NCI-H510A (cell line): ENCODE results near the gene HMGCS1.
"Not testable (repeated sequence)": the region's sequence is repeated elsewhere in the genome, so short reads cannot be mapped to it uniquely, and the experiment has no call there.

Source experiments
- DNase-seq: peaks from one replicate; lab custom pipeline; 2025; lab: John Stamatoyannopoulos, UW

HMGCS1 gene

GRCh38 chr5:43273552-43273951, 39.7 kb downstream of the HMGCS1 start:
- DNase-seq, result no peak

DNA sequence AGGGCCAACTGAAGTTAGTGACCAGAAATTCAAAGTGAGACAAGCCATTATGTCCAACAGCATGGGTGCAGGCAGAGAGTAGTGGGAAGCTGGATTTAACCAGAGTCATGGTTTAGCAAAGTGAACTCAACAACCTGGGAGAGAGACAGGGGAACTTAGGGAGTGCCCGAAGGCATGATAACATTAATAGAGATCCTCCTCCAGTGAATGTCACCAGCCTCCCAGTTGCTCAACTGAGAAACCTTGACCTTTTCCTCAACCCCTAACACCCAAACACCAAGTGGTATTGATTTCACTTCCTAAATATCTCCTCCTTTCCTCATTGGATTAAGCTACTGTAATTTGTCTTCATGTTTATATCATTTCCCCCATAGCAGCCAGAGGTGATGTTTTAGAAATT, 42.6 kb downstream of the HMGCS1 start:
- DNase-seq, result no peak

DNA sequence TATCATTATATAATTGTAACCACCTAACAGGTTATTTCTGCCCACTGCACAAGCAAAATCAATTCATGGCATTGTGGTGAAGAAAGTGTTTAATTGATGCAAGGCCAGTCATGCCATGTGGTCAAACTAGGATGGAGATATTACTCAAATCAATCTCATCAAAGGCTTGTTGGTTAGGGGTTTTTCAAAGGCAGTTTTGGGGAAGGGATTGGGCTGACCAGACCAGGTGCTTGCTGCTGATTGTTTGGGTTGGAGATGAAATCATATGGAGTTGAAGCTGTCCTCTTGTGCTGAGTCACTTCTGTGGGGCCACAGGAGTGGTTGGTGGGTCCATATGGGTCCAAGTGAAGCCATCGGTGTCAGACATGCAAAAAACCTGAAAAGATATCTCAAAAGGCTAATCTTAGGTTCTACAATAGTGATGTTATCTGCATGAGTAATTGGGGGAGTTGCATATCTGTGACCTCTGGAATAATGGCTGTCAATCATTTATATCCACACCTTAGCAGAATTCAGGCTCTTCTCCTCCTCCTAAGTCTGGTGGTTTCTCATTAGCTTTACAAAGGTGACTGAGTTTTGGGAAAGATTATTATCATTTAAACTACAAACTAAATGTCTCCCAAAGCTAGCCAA, 44.9 kb downstream of the HMGCS1 start:
- DNase-seq, result no peak

DNA sequence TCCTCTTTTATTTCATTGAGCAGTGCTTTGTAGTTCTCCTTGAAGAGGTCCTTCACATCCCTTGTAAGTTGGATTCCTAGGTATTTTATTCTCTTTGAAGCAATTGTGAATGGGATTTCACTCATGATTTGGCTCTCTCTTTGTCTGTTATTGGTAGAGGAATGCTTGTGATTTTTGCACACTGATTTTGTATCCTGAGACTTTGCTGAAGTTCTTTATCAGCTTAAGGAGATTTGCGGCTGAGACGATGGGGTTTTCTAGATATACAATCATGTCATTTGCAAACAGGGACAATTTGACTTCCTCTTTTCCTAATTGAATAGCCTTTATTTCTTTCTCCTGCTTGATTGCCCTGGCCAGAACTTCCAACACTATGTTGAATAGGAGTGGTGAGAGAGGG, 50.9 kb downstream of the HMGCS1 start:
- not testable (repeated sequence) for DNase-seq

- DNase-seq, result no peak
Measured at GRCh38 chr5:43258116-43258515, 55.1 kb downstream of the HMGCS1 start.

DNA sequence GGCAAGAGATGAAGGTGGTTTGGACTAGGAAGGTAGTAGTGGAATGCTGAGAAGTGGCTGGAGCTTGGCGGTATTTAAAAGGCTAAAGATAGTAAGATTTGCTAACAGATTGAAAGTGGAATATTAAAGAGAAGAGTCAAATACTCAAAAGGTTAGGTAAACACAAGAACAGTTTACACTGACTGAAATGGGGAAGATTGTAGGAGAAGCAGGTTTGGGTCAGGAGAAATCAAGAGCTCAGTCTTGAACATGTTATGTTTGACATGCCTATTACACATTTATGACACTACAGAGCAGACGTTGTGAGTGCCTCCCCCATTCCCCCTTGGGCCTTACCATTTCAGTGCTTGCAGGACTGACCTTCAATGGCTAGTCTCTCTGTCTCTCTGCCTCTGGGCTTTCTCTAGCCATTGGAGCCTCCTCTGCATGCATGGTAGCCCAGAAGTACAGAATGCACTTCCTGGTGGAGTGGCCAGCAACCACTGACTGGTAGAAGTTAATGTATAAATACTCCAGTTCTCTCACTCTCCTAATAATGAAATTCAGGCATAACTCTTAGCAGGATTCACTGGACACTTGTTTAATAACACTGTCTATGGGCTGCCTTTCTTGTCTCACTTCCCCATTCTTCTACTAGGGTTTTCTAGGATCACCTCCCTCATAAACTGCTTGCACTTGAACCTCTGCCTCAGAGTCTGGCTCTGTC, 56.8 kb downstream of the HMGCS1 start:
- no peak for DNase-seq

DNA sequence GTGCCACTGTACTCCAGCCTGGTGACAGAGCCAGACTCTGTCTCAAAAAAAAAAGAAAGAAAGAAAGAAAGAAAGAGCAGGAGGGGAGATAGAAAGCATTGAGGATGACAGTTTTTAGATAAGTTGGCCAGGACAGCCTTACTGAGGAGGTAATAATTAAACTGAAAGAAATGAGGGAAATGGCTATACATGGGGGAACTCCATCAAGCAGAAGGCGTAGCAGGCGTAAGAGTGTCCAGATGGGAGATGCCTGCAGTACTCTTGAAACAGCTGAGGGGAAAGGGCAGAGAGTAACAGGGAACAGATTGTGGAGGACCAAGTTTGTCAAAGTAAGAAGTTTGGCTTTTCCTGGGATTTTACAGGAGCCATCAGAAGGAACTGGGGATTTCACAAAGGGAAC, 57.5 kb downstream of the HMGCS1 start:
- no peak for DNase-seq

DNA sequence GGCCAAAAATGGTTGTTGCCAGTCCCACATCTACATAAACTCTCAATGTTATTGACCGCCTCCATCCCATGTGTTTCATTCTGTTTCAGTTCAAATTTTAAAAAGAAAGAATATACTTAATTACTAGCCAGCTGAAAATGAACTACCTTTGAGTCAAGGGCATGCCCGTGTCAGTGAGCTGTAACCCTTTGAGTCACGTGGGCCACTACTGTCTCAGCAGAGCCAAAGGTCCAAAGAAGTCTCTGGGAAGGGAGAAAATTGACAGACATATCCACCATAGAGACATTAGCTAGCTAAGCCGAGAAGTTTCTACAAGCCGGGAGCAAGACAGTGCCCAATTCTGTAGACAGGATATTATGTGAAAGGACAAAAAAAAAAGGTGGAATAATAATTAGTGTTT, 61.5 kb downstream of the HMGCS1 start:
- DNase-seq, result no peak

DNA sequence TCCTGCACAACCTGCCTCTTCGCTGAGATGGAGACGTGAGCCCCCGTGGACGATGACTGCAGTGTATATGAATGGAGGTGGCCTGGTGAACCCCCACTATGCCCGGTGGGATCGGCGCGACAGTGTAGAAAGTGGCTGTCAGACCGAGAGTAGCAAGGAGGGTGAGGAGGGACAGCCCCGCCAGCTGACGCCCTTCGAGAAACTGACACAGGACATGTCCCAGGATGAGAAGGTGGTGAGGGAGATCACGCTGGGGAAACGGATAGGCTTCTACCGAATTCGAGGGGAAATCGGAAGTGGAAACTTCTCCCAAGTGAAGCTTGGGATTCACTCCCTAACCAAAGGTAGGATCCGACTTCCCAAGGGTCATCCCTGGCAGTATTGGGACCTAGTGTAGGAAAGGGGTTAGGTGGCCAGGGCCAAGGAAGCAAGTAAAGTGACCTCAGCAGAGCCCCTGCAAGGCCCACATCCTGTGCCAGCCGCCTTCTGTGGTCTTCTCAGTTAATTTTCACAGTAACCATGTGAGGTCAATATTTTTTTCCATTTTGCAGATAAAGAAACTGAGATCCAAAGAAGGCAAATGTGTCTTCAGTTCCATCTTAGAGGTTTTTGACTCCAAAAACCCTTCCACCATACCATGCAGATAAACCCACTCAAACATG, 67.4 kb downstream of the HMGCS1 start:
- no peak for DNase-seq

DNA sequence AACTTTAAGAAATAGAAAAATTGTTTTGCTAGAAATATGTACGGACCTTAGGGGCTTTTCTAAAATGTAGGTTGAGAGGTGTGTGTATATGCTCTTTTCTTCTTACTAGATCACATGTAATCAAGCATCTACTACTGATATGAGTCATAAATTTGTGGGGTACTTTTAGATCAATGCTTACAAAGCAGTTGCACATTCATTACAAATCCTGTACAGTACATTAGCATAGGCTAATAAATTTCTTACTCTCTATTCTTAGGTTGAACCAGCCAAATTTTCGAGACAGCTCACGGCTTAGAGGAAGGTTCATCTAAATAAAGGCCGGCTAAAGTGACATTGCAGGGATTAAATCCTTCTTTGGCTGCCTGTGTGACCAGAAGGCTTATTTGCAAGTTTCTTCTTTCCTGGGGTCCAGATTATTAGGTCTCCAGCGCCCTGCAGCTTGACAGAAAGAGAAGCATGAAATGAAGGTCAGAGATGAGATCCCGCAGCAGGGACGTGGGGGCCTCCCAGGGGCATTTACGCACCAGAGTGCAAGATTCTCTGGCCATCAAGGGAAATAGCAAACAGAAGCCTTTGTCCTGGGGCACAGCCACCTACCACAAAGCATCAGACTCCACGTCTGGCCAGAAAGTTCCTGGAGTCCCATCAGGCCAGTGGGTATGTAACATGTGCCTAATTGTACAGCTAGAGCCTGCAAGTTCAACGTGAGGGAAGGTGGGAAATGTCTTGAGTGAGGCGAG, 68.2 kb downstream of the HMGCS1 start:
- DNase-seq, result no peak

GRCh38 chr5:43243270-43243669, 69.9 kb downstream of the HMGCS1 start:
- no peak for DNase-seq

DNA sequence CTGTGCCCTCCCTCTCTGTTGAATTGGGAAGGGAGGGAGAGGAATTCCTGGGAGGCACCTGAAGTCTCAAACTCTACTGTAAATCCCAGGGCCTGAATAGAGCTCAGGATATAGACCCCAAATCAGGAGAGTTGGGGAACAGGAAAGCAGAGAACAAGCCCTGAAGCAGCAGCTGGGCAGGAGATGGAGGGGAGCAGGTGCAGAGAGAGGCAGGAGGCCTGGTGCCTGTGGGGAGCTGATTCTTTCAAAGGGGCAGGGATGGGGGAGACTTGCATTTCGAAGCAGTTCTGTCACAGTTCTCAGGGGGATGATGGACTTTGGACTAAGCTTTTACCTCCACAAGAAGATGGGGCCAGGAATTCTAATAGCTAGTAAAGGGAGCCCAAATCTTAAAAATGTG, 71.0 kb downstream of the HMGCS1 start:
- no peak for DNase-seq
